Stromal cell of bone marrow (primary cell): ENCODE results near the gene KCNAB1.
A peak's percentile ranks its signal among the peaks of the same experiment; 100 is the strongest.

Source experiments
- DNase-seq: peaks from one replicate; pipeline ENCODE4 v3.0.0-alpha.2; 2012; ENCODE audit warnings: low read depth

KCNAB1 gene

GRCh38 chr3:156497326-156497725 is 376.9 kb downstream of the KCNAB1 start:
- no peak for DNase-seq

GRCh38 chr3:156498307-156498706 is 377.9 kb downstream of the KCNAB1 start:
- DNase-seq = no peak

- DNase-seq = no peak
Observed at GRCh38 chr3:156507285-156507684, 386.9 kb downstream of the KCNAB1 start.

- DNase-seq = no peak
Observed at GRCh38 chr3:156509189-156510174, 389.1 kb downstream of the KCNAB1 start.

- DNase-seq = no peak
Observed at GRCh38 chr3:156511987-156512677, 391.8 kb downstream of the KCNAB1 start.

GRCh38 chr3:156513619-156514018 is 393.2 kb downstream of the KCNAB1 start:
- no peak for DNase-seq

GRCh38 chr3:156516284-156516683 is 395.9 kb downstream of the KCNAB1 start:
- DNase-seq = no peak

- DNase-seq = no peak
Observed at GRCh38 chr3:156516961-156517360, 396.6 kb downstream of the KCNAB1 start.

GRCh38 chr3:156518726-156519125 is 398.3 kb downstream of the KCNAB1 start:
- DNase-seq = peak; percentile 23

GRCh38 chr3:156519758-156520162 is 399.4 kb downstream of the KCNAB1 start:
- DNase-seq = no peak

GRCh38 chr3:156522673-156523072 is 402.3 kb downstream of the KCNAB1 start:
- no peak for DNase-seq

GRCh38 chr3:156525808-156526207 is 405.4 kb downstream of the KCNAB1 start:
- no peak for DNase-seq

GRCh38 chr3:156527060-156527459 is 406.7 kb downstream of the KCNAB1 start:
- no peak for DNase-seq

- no peak for DNase-seq
Observed at GRCh38 chr3:156530980-156531379, 410.6 kb downstream of the KCNAB1 start.

- no peak for DNase-seq
Observed at GRCh38 chr3:156532730-156533129, 412.4 kb downstream of the KCNAB1 start.

GRCh38 chr3:156533205-156533604 is 412.8 kb downstream of the KCNAB1 start:
- no peak for DNase-seq

GRCh38 chr3:156535162-156535627 is 414.8 kb downstream of the KCNAB1 start:
- peak; percentile 99 for DNase-seq

GRCh38 chr3:156535798-156536197 is 415.4 kb downstream of the KCNAB1 start:
- DNase-seq = no peak

GRCh38 chr3:156536524-156537316 is 416.3 kb downstream of the KCNAB1 start:
- no peak for DNase-seq

- no peak for DNase-seq
Observed at GRCh38 chr3:156539051-156539450, 418.7 kb downstream of the KCNAB1 start.

- DNase-seq = no peak
Observed at GRCh38 chr3:156539802-156540201, 419.4 kb downstream of the KCNAB1 start.
